Fibroblast of lung (primary cell): ENCODE results near the gene VSIR. TPM values are rescaled to one million over a fixed set of nuclear protein-coding genes. Genes with fewer than 3 reads are reported as not detected.

ENCODE experiments used
- DNase-seq, 2 donors: peaks; one replicate each; pipeline versions ENCODE4 v3.0.0 to v3.0.0-alpha.2; 2010; ENCODE audit warnings: low read depth in 2 of 2
- H2AFZ ChIP-seq: 2 replicates; pipeline ENCODE4 v1.5.1; 2012; ENCODE audit warnings: low read length, control low read depth, inconsistent platforms
- H3K27ac ChIP-seq: 2 replicates; pipeline ENCODE4 v1.5.1; 2011; ENCODE audit warnings: low read length, control low read depth; ENCODE audit not compliant: insufficient read depth
- H3K27me3 ChIP-seq: 2 replicates; pipeline ENCODE4 v1.5.1; 2011; ENCODE audit warnings: mild to moderate bottlenecking, low read length; ENCODE audit not compliant: control insufficient read depth, insufficient read depth
- H3K36me3 ChIP-seq: 2 replicates; pipeline ENCODE4 v1.5.1; 2011; ENCODE audit warnings: low read length; ENCODE audit not compliant: control insufficient read depth, insufficient read depth
- H3K4me1 ChIP-seq: 2 replicates; pipeline ENCODE4 v1.5.1; 2011; ENCODE audit warnings: low read length; ENCODE audit not compliant: control insufficient read depth, insufficient read depth; ENCODE audit errors: extremely low read depth
- H3K4me2 ChIP-seq: 2 replicates; pipeline ENCODE4 v1.5.1; 2011; ENCODE audit warnings: low read length, control low read depth; ENCODE audit not compliant: insufficient read depth; ENCODE audit errors: extremely low read depth
- H3K4me3 ChIP-seq, 4 experiments: fragments of 200-600 bp in 1 of 4; sonication (generic) in 1 of 4; replicated peaks in 1 of 4; 2 replicates each; pipeline ENCODE4 v1.5.1; 2011 to 2016; ENCODE audit warnings: low read length in 4 of 4, low read depth in 3 of 4, mild to moderate bottlenecking in 3 of 4, control low read depth in 2 of 4, inconsistent platforms in 1 of 4, mixed read lengths in 1 of 4; ENCODE audit not compliant: insufficient read depth in 1 of 4; ENCODE audit errors: control extremely low read depth in 1 of 4
- H3K79me2 ChIP-seq: 2 replicates; pipeline ENCODE4 v1.5.1; 2012; ENCODE audit warnings: mild to moderate bottlenecking, low read length, inconsistent platforms; ENCODE audit not compliant: control insufficient read depth, insufficient read depth
- H3K9ac ChIP-seq: 2 replicates; pipeline ENCODE4 v1.5.1; 2011; ENCODE audit warnings: mild to moderate bottlenecking, low read length, control low read depth; ENCODE audit not compliant: insufficient read depth
- H3K9me3 ChIP-seq: 2 replicates; pipeline ENCODE4 v1.5.1; 2012; ENCODE audit warnings: low read depth, low read length; ENCODE audit not compliant: control insufficient read depth, insufficient read depth
- H4K20me1 ChIP-seq: 2 replicates; pipeline ENCODE4 v1.5.1; 2011; ENCODE audit warnings: low read length; ENCODE audit not compliant: control insufficient read depth, insufficient read depth; ENCODE audit errors: extremely low read depth
- EZH2 ChIP-seq: IDR thresholded peaks from 2 replicates; pipeline ENCODE4 v1.5.1; 2012; ENCODE audit warnings: low read length, control low read depth, mild to moderate bottlenecking; ENCODE audit errors: missing control alignments
- polyA plus RNA-seq, 2 donors: library from polyadenylated mRNA; depleted of rRNA in 1 of 2; stranded (reverse) in 1 of 2; unstranded in 1 of 2; fragments of >200 nt; gene quantifications; 2 replicates each; pipeline ENCODE4 v1.2.1, GENCODE V29; 2011 to 2012; ENCODE audit warnings: missing spikeins in 1 of 2
- total RNA-seq: library from RNA; depleted of rRNA; stranded (reverse); fragments of >200 nt; gene quantifications from 2 replicates; pipeline ENCODE4 v1.2.1, GENCODE V29; 2014
- TF ChIP-seq, protein P1 (sequence below), 2 donors: IDR thresholded peaks in 1 of 2; conservative IDR thresholded peaks in 1 of 2; 1 replicate in 1 of 2; 2 replicates in 1 of 2; pipeline ENCODE4 v1.5.1; 2011 to 2012; ENCODE audit warnings: low read length in 2 of 2, control low read depth in 1 of 2, inconsistent platforms in 1 of 2, low read depth in 1 of 2, mild to moderate bottlenecking in 1 of 2

VSIR gene
- total and polyA plus RNA-seq, 2 donors (not counting 1 experiment from before 2014, with no cell fraction given), result 39.9 to 44.1 TPM

GRCh38 chr10:71724539-71724938 lies 48.8 kb downstream of the VSIR start:
- no peaks in the 10 kb centered on the region for H4K20me1 ChIP-seq
- no peak overlapping the region for H3K9ac ChIP-seq
- no peak for DNase-seq
- H3K4me2 ChIP-seq, result no peak overlapping the region
- H2AFZ ChIP-seq, result no peak overlapping the region
- no peak overlapping the region for H3K4me3 ChIP-seq
- H3K27me3 ChIP-seq, result peaks cover 4% of the 10 kb centered on the region
- no peaks in the 10 kb centered on the region for H3K9me3 ChIP-seq
- no peak overlapping the region for H3K27ac ChIP-seq
- H3K79me2 ChIP-seq, result no peaks in the 10 kb centered on the region
- TF ChIP-seq EZH2, result no peak
- TF ChIP-seq, protein P1, sequence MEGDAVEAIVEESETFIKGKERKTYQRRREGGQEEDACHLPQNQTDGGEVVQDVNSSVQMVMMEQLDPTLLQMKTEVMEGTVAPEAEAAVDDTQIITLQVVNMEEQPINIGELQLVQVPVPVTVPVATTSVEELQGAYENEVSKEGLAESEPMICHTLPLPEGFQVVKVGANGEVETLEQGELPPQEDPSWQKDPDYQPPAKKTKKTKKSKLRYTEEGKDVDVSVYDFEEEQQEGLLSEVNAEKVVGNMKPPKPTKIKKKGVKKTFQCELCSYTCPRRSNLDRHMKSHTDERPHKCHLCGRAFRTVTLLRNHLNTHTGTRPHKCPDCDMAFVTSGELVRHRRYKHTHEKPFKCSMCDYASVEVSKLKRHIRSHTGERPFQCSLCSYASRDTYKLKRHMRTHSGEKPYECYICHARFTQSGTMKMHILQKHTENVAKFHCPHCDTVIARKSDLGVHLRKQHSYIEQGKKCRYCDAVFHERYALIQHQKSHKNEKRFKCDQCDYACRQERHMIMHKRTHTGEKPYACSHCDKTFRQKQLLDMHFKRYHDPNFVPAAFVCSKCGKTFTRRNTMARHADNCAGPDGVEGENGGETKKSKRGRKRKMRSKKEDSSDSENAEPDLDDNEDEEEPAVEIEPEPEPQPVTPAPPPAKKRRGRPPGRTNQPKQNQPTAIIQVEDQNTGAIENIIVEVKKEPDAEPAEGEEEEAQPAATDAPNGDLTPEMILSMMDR (conservative IDR thresholded peaks at IDR 0.05 in 1 of 2, IDR thresholded peaks at IDR 0.05 in 1 of 2; ENCODE audit: low read depth in 1 of 2, low read length in 2 of 2), result no peak
- no peaks in the 10 kb centered on the region for H3K36me3 ChIP-seq
- H3K4me1 ChIP-seq, result peaks cover 7% of the 10 kb centered on the region

DNA sequence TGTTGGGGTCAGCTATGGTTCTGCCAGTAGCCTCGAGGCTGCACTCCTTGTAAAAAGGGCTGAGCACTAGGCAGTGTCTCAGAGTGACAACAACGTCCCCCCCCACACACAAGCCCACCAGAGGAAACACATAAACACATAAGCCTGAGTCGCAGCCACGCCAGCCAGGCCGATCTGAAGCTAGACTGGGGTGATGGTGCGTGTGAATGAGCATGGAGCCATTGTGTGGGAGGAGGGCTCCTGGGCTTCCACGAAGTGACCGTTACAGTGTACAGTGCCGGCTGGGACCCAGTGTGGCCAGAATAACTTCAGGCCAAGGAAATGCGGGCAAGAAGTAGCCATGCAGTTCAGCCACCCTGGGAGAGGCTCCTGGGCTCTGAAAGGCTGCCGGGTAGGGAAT lies 50.0 kb downstream of the VSIR start:
- no peak overlapping the region for H3K27ac ChIP-seq
- no peak overlapping the region for H2AFZ ChIP-seq
- H4K20me1 ChIP-seq, result no peaks in the 10 kb centered on the region
- TF ChIP-seq, protein P1 (conservative IDR thresholded peaks at IDR 0.05 in 1 of 2, IDR thresholded peaks at IDR 0.05 in 1 of 2; ENCODE audit: low read depth in 1 of 2, low read length in 2 of 2), result no peak
- no peak for TF ChIP-seq EZH2
- H3K4me3 ChIP-seq, result no peak overlapping the region
- H3K4me2 ChIP-seq, result no peak overlapping the region
- peaks cover 6% of the 10 kb centered on the region for H3K27me3 ChIP-seq
- H3K4me1 ChIP-seq, result peaks cover 7% of the 10 kb centered on the region
- DNase-seq, result no peak
- no peaks in the 10 kb centered on the region for H3K36me3 ChIP-seq
- no peak overlapping the region for H3K9ac ChIP-seq
- no peaks in the 10 kb centered on the region for H3K9me3 ChIP-seq
- no peaks in the 10 kb centered on the region for H3K79me2 ChIP-seq

DNA sequence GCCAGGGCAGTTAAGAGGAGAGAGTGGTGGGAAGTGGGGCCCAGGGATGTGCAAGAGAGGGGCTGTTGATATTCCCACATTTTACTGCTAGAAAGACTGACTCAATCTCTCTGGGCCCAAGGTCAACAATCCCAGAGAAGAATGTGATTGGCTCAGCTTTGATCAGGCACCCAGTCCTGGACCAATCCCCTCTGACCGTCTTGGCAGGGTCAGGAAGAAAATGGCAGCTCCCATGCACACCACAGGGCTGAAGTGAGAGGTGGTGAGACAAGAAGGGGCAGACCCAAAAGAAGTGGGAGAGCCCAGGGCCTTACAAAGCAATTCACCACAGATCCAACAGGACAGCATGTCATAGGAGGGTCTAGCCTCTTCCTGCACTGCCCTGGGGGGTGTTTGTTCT lies 50.5 kb downstream of the VSIR start:
- H3K36me3 ChIP-seq, result no peaks in the 10 kb centered on the region
- peaks cover 4% of the 10 kb centered on the region for H3K4me1 ChIP-seq
- peaks cover 6% of the 10 kb centered on the region for H3K27me3 ChIP-seq
- H3K9me3 ChIP-seq, result no peaks in the 10 kb centered on the region
- H3K4me3 ChIP-seq, result no peak overlapping the region
- no peaks in the 10 kb centered on the region for H3K79me2 ChIP-seq
- no peak overlapping the region for H2AFZ ChIP-seq
- no peak overlapping the region for H3K4me2 ChIP-seq
- H3K9ac ChIP-seq, result no peak overlapping the region
- no peaks in the 10 kb centered on the region for H4K20me1 ChIP-seq
- H3K27ac ChIP-seq, result no peak overlapping the region
- DNase-seq, result no peak
- TF ChIP-seq, protein P1 (conservative IDR thresholded peaks at IDR 0.05 in 1 of 2, IDR thresholded peaks at IDR 0.05 in 1 of 2; ENCODE audit: low read depth in 1 of 2, low read length in 2 of 2), result no peak
- no peak for TF ChIP-seq EZH2
